Hindlimb muscle (tissue), 1 donor: ENCODE measurements around the gene ZNF419. TPM values are rescaled to one million over a fixed set of nuclear protein-coding genes. Genes with fewer than 3 reads are reported as not detected.
"Not testable (repeated sequence)": the region's sequence is repeated elsewhere in the genome, so short reads cannot be mapped to it uniquely, and the experiment has no call there.

Experiments used
- DNase-seq: peaks from one replicate; pipeline ENCODE4 v3.0.0-alpha.2; 2013
- polyA plus RNA-seq: library from polyadenylated mRNA; unstranded; fragments of 120-200 nt; gene quantifications from one replicate; pipeline ENCODE4 v1.2.1, GENCODE V29; 2013; ENCODE audit not compliant: insufficient read length

ZNF419 gene
- polyA plus RNA-seq: 8.2 TPM

DNA sequence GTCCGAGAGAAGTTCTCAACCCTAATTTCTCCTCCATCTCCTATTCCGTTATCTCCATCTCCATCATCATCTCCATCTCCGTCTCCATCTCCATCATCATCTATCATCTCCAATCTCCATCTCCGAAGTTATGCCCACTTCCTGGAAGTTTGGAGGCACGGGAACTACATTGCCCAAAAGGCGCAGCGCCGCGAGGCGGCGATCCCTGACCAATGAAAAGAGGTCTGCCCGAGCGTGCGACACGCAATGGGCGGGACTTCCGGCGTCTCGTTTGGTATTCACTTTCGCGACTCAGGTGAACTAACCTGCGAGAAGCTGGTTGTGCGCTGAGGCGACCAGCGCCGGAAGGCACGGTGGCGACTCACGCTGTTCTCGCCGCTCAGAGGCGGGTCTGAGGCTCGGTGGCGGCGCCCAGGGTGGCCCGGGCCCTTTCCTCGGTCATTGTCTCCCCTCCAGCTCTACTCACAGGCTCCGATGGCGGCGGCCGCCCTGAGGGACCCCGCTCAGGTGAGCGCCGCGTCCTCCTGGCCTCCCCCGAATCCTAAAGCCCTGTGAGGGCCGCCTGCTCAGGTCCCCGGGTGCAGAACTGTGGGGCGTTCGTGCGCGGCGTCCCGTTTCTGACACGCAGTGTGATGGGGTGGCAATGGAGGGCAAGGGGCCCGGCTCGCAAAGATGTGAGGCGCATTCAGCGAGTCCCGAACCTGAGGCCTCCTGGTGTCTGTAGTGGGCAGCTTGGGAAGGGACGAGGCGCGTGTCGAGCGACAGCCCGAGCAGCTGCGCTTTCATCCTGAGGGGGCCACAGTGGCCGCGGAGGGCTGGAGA is at the start of gene ZNF419:
Gene ZNF419, plus strand, starts transcription at position 274 of the 822 bp plus-strand sequence. Its CDS starts 201 bp downstream, at position 475.
- DNase-seq: peak; percentile 93

DNA sequence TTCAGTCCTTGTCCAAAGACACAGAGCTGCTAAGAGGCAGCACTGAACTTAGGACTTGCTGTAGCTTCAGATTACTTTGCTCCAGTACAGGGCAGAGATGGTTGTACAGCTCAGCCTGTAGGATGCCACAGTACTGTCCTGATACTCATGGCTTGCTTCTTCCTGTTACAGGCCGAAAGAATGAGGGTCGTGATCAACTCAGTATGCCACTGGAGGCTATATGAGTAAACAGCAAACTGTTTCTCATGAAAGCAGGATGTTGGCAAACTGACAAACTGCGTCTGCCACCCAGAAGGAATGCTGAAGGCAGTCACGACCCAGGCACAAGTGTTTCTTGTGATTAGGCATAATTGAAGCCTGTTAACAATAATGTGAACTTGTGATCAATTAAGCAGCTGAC is 49.6 kb upstream of the ZNF419 start:
- no peak for DNase-seq

DNA sequence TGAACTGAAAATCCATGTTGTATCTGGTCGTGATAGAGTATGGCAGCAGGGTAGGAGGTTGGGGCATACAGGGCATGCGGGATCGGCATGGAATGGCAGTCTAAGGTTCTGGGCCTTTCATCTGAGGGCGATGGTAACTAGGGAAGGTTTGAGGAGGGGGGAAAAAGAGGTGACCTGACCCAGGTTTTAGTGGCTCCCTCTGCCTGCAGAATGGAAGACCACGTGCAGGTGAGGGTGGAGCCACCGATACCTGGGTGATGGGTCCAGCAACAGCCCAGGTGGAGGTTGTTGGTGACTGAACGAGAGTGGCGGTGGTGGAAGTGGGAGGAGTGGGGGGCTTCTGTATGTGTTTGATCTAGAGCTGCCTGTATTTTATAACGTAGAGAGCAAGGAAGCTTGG is 48.6 kb upstream of the ZNF419 start:
- no peak for DNase-seq

DNA sequence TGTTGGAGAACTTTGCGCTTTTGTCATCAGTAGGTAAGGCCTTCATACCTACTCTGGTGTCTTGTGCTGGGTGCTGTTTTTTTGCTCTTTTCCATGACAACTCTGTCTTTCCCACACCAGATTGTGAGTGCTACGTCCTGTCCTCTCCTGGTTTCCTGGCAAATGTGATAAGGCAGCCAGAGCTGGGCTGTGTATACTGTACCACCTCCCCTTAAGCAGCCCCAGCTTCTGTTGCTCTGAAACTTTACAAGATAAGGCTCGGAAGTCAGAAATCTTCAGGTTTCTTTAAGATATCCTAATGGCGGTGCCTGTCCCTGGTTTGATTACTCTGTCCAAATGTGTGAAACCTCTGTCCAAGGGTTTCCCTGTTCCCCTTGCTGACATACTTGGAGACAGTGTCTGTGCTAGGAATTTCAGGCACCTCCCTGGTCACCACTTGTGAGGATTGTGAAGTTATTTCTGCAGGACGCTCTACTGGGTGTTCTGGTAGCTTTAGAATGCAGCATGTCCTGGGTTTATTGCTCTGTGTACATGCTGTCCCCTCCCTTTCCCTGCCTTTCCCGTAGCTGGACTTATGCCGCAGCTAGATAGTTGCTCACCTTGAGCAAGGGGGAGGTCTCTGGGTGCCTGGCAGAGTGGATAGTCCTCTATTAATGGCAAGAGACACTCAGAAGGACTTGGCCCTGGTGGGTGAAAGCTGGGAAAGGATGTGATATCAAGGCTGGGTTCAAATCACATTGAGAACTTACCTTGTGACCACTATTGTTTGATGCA is 45.4 kb upstream of the ZNF419 start:
- no peak for DNase-seq

DNA sequence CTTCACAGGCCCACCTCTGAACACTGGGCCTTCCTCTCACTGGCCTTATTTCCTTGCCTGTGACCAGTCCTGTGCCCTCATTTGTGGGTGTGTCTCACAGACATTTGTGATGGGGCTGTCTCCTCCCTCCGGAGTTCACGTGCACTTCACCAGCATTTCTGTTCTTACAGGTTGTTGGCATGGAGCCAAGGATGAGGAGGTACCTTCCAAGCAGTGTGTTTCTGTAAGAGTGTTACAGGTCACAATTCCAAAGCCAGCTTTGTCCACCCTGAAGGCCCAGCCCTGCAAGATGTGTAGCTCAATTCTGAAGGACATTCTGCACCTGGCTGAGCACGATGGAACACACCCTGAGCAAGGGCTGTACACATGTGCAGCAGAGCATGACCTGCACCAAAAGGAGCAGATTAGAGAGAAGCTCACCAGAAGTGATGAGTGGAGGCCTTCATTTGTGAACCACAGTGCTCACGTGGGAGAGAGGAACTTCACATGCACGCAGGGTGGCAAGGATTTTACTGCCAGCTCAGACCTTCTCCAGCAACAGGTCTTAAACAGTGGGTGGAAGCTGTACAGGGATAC is 44.3 kb upstream of the ZNF419 start:
- no peak for DNase-seq

DNA sequence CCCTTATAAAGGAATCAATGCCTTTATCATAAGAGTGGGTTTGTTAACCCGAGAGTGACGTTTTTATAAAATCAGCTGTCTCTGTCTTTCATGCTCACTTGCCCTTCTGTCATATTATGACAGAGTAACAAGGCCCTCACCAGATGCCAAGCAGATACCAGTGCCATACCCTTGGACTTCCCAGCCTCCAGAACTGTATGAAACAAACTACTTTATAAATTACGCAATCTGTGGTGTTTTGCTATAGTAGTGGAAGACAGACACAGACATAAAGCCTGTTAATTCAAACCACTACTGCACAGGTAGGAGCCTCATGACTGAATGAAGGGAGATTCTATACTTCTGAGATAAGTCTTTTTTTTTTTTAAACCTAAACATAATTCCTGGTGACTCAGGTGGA is 35.2 kb upstream of the ZNF419 start:
- DNase-seq: no peak

DNA sequence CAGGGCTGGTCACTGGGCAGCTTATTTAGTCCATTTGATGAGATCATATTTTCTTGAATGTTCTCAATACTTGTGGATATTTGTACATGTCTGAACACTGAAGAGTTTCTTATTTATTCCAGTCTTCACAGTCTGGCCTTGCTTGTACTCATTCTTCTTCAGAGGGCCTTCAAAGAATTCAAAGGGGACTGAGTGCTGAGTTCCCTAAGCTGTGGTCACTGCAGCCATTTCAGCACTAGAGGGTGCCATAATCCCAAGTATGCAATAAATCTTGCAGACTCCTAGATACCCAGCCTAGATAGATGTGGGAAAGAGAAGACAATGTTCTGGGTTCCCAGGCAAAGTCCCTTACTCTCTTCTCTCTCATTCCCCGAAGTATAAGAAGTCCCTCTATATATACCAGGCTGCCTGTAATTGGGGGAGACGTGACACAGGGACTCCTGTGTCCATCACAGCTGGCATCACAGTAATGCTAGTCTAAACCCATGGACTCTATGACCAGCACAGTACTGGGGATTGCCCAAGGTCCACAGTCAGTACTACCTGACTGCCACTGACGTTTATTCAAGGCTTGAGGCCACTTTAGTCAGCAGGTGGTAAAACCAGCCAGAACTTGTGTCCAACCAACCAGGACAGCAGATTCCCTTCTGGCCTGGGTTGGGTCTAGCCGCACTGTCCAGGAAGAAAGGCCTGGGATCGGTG is 21.7 kb upstream of the ZNF419 start:
- DNase-seq: no peak

DNA sequence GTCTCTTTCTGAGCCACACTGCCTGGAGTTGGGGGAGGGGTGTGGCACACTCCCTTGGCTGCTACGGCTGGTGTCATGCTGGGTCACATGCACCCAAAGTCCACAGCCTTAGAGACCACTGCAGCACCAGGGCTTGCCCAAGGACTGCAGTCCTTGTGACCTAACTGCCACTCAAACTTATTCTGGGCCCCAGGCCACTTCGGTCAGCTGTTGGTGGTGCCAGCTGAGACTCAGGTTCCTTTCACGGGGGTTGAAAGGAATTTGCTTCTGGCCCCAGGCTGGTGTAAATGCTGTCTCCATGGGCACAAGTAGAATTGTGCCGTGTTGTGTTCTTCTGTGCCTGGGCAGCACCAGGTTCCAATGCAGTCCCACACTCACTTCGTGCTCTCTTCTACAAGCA is 21.1 kb upstream of the ZNF419 start:
- DNase-seq: no peak

DNA sequence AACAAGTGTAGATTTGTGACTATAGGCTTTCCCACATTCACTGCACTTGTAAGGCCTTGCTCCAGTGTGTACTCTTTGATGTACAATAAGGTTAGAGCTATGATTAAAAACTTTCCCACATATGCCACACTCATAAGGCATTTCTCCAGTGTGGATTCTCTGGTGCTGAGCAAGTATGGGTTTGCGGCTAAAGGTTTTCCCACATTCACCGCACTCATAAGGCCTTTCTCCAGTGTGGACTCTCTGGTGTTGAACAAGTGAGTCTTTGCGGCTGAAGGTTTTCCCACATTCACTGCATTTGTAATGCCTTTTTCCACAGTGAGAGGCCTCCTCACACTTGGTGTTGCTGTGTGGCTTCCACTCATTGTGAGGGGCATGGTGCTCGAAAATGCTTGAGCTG is 13.9 kb upstream of the ZNF419 start:
- DNase-seq: no peak

DNA sequence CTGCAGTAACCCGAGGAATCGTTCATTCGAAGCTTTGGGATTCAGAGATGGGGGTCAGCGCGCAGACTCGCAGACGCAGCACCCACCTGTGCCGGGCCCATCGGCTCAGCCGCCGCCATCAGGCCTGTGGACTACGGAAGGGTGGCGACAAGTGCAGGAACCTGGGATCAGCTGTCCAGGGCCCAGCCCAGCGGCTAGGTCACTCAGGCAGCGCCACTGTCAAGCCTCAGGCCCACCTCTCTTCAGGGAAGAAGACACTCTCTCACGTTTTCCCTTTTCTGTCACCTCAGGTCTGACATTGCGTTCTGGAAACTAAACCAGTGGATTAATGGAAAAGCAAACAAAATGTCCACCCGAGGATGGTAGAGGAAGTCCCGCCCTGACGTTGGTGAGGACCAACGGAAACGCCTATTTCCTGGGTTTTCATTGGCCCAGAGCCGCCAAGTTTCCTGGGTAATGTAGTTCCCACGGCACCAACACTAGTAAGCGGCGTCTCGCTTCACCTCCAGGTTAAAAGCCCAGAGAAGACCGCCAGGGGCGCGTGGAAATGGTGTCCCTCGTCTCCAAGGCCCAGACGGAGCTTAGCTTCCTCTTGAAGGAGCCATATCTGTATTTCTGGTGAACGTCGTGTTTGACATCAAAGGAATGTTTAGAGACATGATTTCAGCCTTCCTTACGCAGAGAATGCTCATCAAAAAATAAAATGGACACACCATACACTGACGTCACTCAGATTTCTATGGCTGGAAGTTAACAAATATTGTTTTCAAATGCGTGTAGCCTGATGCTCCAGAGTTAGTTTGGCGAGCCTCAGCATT is 10.2 kb upstream of the ZNF419 start, which contains the start of gene ZNF772:
Gene ZNF772, minus strand, starts transcription at position 376 of the 818 bp plus-strand sequence. Its CDS starts 257 bp downstream, at position 119.
- DNase-seq: peak; percentile 92

DNA sequence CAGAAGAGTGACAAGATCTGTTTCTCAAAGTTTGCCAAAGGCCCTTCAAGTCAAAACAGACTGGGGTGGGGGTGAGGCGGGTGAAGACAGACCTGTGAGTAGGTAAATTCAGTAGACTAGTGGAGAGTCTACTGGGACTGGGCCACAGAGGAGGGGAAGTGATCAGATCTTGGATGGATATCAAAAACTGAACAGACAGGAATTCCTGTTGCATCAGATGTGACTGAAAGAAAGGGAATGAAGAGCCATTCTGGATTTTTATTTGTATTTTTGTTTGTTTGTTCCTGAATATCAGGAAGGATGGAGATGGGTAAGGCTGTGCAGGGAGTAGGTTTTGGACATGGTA is 722 bp downstream of the ZNF419 start:
- DNase-seq: not testable (repeated sequence)

DNA sequence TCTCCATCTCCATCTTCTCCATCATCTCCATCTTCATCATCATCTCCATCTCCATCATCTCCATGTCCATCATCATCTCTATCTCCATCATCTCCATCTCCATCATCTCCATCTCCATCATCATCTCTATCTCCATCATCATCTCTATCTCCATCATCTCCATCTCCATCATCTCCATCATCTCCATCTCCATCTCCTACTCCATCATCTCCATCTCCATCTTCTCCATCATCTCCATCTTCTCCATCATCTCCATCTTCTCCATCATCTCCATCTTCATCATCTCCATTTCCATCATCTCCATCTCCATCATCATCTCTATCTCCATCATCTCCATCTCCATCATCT is 11.8 kb downstream of the ZNF419 start:
- DNase-seq: not testable (repeated sequence)

DNA sequence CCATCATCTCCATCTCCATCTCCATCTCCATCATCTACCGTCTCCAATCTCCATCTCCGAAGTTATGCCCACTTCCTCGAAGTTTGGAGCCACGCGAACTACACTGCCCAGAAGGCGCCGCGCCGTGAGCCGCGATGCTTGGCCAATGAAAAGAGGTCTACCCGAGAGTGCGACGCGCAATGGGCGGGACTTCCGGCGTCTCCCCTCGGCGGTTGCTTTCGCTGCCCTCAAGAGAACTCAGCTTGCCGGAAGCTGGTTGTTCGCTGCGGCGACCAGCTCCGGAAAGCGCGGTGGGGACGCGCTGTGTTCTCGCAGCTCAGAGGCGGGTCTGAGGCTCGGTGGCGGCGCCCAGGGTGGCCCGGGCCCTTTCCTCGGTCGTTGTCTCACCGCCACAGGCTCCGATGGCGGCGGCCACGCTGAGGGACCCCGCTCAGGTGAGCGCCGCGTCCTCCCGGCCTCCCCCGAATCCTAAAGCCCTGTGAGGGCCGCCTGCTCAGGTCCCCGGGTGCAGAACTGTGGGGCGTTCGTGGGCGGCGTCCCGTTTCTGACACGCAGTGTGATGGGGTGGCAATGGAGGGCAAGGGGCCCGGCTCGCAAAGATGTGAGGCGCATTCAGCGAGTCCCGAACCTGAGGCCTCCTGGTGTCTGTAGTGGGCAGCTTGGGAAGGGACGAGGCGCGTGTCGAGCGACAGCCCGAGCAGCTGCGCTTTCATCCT is 12.3 kb downstream of the ZNF419 start, which contains the start of gene ZNF773:
Gene ZNF773, plus strand, starts transcription at position 259 of the 716 bp plus-strand sequence. Its CDS starts 143 bp downstream, at position 402.
- peak; percentile 96 for DNase-seq

DNA sequence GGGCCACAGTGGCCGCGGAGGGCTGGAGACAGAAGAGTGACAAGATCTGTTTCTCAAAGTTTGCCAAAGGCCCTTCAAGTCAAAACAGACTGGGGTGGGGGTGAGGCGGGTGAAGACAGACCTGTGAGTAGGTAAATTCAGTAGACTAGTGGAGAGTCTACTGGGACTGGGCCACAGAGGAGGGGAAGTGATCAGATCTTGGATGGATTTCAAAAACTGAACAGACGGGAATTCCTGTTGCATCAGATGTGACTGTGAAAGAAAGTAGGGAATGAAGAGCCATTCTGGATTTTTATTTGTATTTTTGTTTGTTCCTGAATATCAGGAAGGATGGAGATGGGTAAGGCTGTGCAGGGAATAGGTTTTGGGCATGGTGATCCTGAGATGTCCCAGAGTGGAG is 12.8 kb downstream of the ZNF419 start:
- DNase-seq: not testable (repeated sequence)

DNA sequence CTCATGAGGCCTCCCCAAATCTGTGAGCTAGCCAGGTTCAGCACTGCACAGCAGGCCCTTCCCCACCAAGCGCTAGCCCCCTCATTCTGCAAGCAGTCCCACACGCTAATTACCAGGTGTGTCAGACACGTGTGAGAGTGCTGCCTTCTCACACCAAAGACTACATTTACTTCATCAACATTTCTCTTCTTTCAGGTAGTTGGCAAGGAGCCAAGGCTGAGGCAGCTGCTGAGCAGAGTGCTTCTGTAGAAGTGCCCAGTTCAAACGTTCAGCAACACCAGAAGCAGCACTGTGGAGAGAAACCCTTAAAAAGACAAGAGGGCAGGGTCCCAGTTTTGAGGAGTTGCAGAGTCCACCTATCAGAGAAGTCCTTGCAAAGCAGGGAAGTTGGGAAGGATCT is 18.6 kb downstream of the ZNF419 start:
- no peak for DNase-seq

DNA sequence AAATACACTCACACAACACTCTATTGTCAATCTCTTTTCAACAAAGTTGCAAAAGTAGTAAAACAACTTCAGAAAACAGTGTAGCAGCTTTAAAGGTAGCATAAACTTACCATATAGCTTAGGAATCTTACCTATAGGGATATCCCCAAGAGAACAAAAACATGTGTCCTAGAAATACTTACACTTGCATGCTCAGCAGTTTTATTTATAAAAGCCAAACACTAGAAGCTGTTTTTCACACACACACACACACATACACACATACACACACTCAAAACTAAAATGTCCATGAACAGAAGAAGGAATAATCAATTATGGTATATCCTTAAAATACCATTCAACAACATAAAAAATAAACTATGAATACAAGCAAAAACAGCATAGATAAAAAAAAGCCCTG is 23.9 kb downstream of the ZNF419 start:
- no peak for DNase-seq

DNA sequence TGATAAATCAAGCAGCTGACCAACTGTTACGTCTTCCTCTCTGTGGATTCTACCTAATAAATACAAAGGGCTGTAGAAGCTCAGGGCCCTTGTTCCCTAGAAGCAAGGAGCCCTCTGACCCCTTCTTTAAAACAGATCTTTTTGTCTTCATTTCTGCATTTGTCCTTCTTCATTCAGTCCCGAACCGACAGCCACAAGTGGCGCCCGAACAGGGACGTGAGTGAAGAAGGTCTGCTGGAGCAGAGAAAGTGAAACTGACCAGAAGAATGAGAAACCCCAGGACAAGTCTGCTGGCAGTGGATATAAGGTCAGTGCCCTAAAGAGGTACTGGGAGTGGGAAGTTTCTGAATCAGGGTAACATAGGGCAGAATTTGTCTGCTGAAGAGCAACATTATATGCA is 25.3 kb downstream of the ZNF419 start:
- DNase-seq: no peak

DNA sequence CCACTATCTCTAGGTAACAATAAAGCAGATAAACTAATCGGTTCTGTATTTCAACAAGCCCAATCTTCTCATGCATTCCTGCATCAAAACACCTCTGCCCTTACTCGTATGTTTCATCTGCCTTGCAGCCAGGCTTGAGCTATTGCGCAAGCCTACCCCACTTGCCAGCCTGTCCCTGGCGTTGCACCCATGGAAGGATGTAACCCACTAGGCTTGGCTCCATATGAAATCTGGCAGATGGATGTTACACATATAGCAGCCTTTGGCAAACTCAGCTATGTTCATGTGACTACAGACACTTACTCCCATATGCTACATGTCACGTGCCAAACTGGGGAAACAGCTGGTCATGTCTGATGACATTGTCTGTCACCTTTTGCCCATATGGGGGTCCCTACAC is 27.7 kb downstream of the ZNF419 start:
- DNase-seq: no peak

DNA sequence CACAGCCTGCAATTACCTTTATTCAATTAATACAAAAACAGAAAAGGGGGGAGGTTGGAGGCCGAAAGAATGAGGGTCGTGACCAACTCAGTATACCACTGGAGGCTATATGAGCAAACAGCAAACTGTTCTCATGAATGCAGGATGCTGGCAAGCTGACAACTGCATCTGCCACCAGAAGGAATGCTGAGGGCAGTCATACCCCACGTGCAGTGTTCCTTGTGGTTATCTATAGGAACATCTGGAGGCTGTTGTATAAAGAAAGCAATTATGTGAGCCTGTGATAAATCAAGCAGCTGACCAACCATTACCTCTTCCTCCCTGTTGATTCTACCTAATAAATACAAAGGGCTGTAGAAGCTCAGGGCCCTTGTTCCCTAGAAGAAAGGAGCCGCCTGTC is 30.5 kb downstream of the ZNF419 start:
- not testable (repeated sequence) for DNase-seq

DNA sequence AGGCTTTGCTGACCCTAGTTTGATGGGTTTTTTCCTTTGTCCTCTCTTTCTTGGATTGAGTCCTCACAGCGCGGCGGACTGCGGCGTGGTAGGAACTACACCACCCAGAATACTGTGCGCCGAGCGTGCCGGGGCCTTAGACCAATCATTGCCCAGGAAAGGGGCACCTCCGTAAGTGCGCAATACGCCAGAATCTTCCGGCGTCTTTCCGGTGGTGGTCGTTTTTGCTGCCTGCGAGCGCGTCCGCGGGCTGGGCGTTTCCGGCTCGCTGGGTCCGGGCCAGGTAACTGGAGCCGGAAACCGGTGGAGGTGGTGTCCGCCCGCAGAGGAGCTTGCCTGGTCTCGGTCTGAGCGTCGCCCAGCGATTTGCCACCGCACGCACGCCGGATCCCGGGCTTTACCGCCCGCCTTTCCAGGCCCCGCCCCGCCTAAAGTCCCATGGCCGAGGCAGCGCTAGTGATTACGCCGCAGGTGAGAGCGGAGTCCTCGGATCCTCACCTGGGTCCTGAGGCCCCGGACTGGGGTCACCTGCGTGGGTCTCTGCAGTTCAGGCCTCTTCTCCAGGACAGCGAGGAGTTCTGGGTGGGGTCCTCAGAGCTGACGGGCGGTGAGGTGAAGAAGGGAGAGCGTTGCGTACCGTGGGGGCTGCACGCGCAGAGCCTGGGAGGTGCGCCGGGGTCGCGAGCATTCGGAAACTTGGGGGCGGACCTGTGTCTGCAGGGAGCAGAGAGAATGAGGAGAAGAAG is 39.8 kb downstream of the ZNF419 start, which contains the start of gene ZNF549:
Gene ZNF549, plus strand, starts transcription at position 221 of the 746 bp plus-strand sequence. Its CDS starts 218 bp downstream, at position 439.
- peak; percentile 90 for DNase-seq
